GM20000 (cell line): ENCODE measurements around the gene FAM181A.
A peak's percentile ranks its signal among the peaks of the same experiment; 100 is the strongest.

Source experiments
- DNase-seq: peaks from one replicate; pipeline ENCODE4 v3.0.0; 2012; ENCODE audit warnings: low spot score
- TF ChIP-seq, protein P1 (sequence below): IDR thresholded peaks from 2 replicates; pipeline ENCODE4 v1.5.1; 2012; ENCODE audit warnings: mild to moderate bottlenecking, control low read depth; ENCODE audit errors: extremely low read depth, missing control alignments

Gene FAM181A

DNA sequence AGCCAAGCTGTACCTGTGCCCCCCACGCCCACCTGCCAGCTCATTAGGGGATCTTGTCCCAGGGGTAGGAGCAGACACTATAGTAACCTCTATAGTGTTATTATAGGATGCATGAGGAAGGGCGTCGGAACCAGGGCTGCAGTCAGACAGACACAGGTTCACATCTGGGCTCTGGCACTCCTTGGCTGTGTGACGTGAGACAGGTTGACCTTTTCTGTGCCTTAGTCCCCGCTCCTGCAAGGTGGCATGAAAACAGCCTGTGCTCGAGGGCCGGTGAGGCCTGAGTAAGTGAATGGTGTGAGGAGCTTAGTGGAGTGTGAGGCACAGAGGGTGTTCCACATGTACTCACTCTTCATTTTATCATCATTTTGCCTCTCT lies 30.2 kb downstream of the FAM181A start:
- no peak for DNase-seq
- TF ChIP-seq, protein P1, sequence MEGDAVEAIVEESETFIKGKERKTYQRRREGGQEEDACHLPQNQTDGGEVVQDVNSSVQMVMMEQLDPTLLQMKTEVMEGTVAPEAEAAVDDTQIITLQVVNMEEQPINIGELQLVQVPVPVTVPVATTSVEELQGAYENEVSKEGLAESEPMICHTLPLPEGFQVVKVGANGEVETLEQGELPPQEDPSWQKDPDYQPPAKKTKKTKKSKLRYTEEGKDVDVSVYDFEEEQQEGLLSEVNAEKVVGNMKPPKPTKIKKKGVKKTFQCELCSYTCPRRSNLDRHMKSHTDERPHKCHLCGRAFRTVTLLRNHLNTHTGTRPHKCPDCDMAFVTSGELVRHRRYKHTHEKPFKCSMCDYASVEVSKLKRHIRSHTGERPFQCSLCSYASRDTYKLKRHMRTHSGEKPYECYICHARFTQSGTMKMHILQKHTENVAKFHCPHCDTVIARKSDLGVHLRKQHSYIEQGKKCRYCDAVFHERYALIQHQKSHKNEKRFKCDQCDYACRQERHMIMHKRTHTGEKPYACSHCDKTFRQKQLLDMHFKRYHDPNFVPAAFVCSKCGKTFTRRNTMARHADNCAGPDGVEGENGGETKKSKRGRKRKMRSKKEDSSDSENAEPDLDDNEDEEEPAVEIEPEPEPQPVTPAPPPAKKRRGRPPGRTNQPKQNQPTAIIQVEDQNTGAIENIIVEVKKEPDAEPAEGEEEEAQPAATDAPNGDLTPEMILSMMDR, result no peak

- no peak for DNase-seq
- TF ChIP-seq, protein P1, result no peak
Measured at GRCh38 chr14:93957751-93958566, 30.8 kb downstream of the FAM181A start.

GRCh38 chr14:93958567-93959238 lies 31.6 kb downstream of the FAM181A start:
- DNase-seq, result no peak
- TF ChIP-seq, protein P1, result no peak

GRCh38 chr14:93959239-93960107 lies 32.3 kb downstream of the FAM181A start:
- DNase-seq, result peak; percentile 85
- TF ChIP-seq, protein P1, result no peak

GRCh38 chr14:93960108-93960475 lies 32.9 kb downstream of the FAM181A start:
- TF ChIP-seq, protein P1, result no peak

GRCh38 chr14:93960774-93961438 lies 33.8 kb downstream of the FAM181A start:
- TF ChIP-seq, protein P1, result no peak
- DNase-seq, result no peak

More at GRCh38 chr14:93960108-93960475, 32.9 kb downstream of the FAM181A start:
- DNase-seq, result no peak
